Stimulated activated CD4-positive, alpha-beta T cell treated with anti-CD3 and anti-CD28 coated beads, Interleukin-2, amount 100 ng/mL, for 24 hours (primary cell): ENCODE measurements around the gene NPIPA5.
"Not testable (repeated sequence)": the region's sequence is repeated elsewhere in the genome, so short reads cannot be mapped to it uniquely, and the experiment has no call there.

Experiments used
- DNase-seq, 2 donors: peaks; one replicate each; pipeline ENCODE4 v3.0.0-alpha.2; 2020

Gene NPIPA5

GRCh38 chr16:15388060-15388459 lies 10.0 kb upstream of the NPIPA5 start:
- not testable (repeated sequence) for DNase-seq

- not testable (repeated sequence) for DNase-seq
Observed at GRCh38 chr16:15382810-15383209, 4.7 kb upstream of the NPIPA5 start.

GRCh38 chr16:15357495-15357894 lies 20.6 kb downstream of the NPIPA5 start:
- DNase-seq: not testable (repeated sequence)

GRCh38 chr16:15354846-15355245 lies 23.2 kb downstream of the NPIPA5 start:
- not testable (repeated sequence) for DNase-seq

GRCh38 chr16:15352852-15353251 lies 25.2 kb downstream of the NPIPA5 start:
- DNase-seq: not testable (repeated sequence)

- not testable (repeated sequence) for DNase-seq
Observed at GRCh38 chr16:15351745-15352144, 26.3 kb downstream of the NPIPA5 start.

GRCh38 chr16:15351251-15351650 lies 26.8 kb downstream of the NPIPA5 start:
- DNase-seq: not testable (repeated sequence)

- not testable (repeated sequence) for DNase-seq
Observed at GRCh38 chr16:15348721-15349120, 29.4 kb downstream of the NPIPA5 start.

GRCh38 chr16:15342337-15342736 lies 35.8 kb downstream of the NPIPA5 start:
- not testable (repeated sequence) for DNase-seq

GRCh38 chr16:15338986-15339385 lies 39.1 kb downstream of the NPIPA5 start:
- not testable (repeated sequence) for DNase-seq

GRCh38 chr16:15337974-15338605 lies 40.0 kb downstream of the NPIPA5 start:
- not testable (repeated sequence) for DNase-seq

- not testable (repeated sequence) for DNase-seq
Observed at GRCh38 chr16:15335609-15336008, 42.5 kb downstream of the NPIPA5 start.

- not testable (repeated sequence) for DNase-seq
Observed at GRCh38 chr16:15333969-15334368, 44.1 kb downstream of the NPIPA5 start.

GRCh38 chr16:15330978-15331377 lies 47.1 kb downstream of the NPIPA5 start:
- not testable (repeated sequence) for DNase-seq

- DNase-seq: not testable (repeated sequence)
Observed at GRCh38 chr16:15324954-15325353, 53.1 kb downstream of the NPIPA5 start.

- not testable (repeated sequence) for DNase-seq
Observed at GRCh38 chr16:15323373-15323772, 54.7 kb downstream of the NPIPA5 start.

- not testable (repeated sequence) for DNase-seq
Observed at GRCh38 chr16:15321221-15321620, 56.9 kb downstream of the NPIPA5 start.

- not testable (repeated sequence) for DNase-seq
Observed at GRCh38 chr16:15314562-15314961, 63.5 kb downstream of the NPIPA5 start.
